CD4-positive, alpha-beta T cell treated with Interleukin-21 for 1 hour (primary cell): ENCODE results near the gene MOSMO.
"Not testable (repeated sequence)": the region's sequence is repeated elsewhere in the genome, so short reads cannot be mapped to it uniquely, and the experiment has no call there.

Experiments used
- DNase-seq: peaks from one replicate; pipeline ENCODE4 v3.0.0-alpha.2; 2020

The MOSMO gene

DNA sequence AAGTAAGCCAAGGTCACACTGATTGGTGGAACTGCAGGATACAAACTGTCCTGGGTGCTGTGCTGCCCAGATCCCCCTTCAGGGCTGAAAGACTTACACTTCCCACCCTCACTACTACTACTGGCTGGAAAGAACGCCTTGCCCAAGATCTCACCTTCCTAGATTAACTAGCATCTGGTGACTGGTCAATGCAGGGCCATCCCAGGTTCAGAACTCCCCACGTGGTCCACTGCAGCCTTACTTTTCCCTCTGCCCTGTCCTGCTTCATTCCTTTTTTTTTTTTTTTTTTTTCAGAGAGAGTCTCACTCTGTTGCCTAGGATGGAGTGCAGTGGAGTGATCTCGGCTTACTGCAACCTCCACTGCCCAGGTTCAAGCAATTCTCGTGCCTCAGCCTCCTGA lies 4.7 kb upstream of the MOSMO start:
- no peak for DNase-seq

DNA sequence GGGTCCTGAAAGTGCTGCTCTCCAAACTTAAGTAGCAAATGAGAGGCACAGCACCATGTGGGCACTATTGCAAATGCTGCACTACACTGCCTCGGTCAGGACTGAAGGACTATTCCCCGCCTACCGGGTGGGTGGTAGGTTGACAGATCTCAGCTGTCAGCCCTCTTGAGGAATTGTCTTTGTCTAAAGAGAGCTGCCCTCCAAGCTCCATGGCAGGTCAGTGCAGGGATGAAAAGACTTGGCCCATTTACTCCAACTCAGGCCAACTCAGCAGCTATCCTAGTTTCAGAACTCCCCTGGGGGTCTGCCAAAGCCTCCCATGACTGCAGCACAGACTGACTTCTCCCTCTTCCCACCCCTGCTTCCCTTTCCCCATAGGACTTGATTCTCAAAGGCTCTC lies 3.6 kb upstream of the MOSMO start:
- no peak for DNase-seq

GRCh38 chr16:22005746-22006145 lies 2.2 kb upstream of the MOSMO start:
- no peak for DNase-seq

GRCh38 chr16:22006636-22007035 lies 1.3 kb upstream of the MOSMO start:
- DNase-seq, result no peak

GRCh38 chr16:22007159-22007508 lies 777 bp upstream of the MOSMO start:
- no peak for DNase-seq

- DNase-seq, result no peak
These were observed 526 bp downstream of the MOSMO start for GRCh38 chr16:22008215-22009059.

GRCh38 chr16:22010902-22011301 lies 3.0 kb downstream of the MOSMO start:
- DNase-seq, result no peak

- no peak for DNase-seq
These were observed 4.3 kb downstream of the MOSMO start for GRCh38 chr16:22012241-22012640.

GRCh38 chr16:22013486-22013885 lies 5.6 kb downstream of the MOSMO start:
- no peak for DNase-seq

GRCh38 chr16:22014271-22014873 lies 6.5 kb downstream of the MOSMO start:
- DNase-seq, result no peak

DNA sequence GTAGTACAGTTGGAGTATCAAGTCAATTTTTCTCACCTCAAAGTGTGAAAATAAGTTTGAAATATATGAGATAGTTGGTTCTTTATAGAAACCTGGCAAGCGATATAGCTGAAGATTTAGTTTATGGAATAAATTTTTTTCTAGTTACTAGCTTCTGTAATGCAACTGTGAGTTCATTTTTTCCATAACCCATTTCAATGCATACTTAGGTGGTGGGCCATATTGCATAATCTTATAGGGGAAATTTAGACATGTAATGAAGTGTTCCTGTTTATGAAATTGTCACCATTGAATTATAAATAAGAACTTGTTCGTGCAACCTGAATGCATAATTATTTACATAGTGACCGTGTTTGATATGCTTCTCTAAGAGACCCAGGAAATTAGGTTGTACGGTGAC lies 9.0 kb downstream of the MOSMO start:
- no peak for DNase-seq

DNA sequence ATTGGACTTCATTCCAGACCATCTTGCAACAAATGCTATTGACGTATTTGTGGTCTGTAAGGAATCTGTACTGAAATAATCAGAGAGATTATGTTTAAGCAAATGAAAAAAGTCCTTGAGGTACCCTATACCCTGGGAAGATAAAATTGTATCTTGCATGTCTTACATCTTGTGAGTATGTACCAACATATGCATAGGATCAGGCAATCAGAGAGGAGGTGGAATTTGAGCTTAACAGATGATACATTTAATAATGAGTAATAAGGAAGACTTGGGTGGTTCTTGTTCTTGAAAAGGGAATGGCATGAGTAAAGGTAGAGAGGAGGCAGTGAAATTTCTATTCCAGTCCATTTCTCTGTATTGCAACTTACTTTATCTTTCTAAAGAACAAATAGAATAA lies 10.6 kb downstream of the MOSMO start:
- no peak for DNase-seq

GRCh38 chr16:22022151-22022550 lies 14.2 kb downstream of the MOSMO start:
- DNase-seq, result no peak

DNA sequence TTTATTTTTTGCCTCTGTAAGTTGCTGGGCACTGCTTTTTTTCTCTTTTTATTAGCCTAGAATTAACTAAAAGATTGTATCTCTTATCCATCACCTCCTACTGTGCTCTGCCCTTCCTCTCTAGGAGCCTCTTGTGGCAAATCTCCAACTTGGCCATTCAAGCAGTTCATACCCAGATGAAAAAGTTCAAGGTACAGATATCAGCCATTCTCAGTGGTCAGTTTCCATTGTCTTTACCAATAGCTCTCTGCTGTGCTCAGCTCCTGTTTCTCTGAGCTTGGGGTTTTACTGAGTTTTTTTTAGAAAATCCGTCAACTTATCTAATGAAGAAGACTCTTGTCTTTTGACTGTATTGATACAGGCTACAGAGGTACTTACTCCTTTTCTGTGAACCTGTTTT lies 15.6 kb downstream of the MOSMO start:
- DNase-seq, result no peak

DNA sequence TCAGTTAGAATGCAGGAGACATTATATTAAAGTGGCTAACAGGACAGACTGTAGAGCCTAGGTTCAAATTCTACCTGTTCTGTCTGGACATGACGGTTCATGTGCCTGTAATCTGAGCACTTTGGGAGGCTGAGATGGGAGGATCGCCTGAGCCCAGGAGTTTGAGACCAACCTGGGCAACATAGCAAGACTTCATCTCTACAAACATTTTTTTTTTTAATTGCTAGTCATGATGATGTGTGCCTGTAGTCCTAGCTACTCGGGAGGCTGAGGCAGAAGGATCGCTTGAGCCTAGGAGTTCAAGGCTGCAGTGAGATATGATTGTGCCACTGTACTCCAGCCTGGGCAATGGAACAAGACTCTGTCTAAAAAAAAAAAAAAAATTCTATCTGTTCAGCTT lies 16.9 kb downstream of the MOSMO start:
- DNase-seq, result not testable (repeated sequence)

GRCh38 chr16:22027633-22028032 lies 19.7 kb downstream of the MOSMO start:
- DNase-seq, result no peak

- DNase-seq, result no peak
These were observed 21.7 kb downstream of the MOSMO start for GRCh38 chr16:22029632-22030031.

- DNase-seq, result no peak
These were observed 22.3 kb downstream of the MOSMO start for GRCh38 chr16:22030087-22030812.

GRCh38 chr16:22031483-22032083 lies 23.7 kb downstream of the MOSMO start:
- DNase-seq, result no peak

DNA sequence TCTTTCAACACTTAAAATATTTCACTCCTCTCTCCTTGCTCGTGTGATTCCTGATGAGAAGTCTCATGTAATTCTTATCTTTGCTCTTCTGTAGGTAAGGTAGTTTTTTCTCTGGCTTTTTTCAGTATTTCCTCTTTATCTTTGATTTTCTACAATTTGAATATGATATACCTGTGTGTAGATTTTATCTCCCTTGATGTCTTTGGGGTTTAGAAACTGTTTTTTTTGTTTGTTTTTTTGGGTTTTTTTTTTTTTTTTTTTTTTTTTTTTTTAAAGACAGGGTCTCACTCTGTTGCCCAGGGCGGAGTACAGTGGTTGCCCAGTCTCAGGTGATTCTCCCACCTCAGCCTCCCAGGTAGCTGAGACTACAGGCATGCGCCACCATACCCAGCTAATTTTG lies 26.6 kb downstream of the MOSMO start:
- DNase-seq, result no peak

DNA sequence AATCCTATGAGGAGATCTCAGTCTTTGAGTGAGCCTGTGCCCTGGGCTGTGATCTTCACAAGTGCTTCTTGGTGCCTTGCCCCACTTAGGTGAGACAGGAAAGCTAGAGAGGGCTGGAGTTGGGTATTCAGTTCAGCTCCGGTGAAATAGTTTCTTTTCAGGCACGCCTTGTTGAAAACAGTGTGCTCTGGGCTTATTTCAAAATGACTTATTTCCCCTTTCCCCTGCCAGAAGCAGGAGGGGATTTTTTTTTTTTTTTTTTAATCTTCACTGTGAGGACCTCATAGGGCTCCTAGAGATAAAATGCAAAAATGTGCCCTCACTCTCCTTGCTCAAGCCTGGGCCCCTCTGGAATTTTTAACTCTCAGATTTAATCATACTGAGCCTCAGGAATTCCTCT lies 27.2 kb downstream of the MOSMO start:
- DNase-seq, result no peak

GRCh38 chr16:22043882-22044281 lies 36.0 kb downstream of the MOSMO start:
- DNase-seq, result not testable (repeated sequence)

DNA sequence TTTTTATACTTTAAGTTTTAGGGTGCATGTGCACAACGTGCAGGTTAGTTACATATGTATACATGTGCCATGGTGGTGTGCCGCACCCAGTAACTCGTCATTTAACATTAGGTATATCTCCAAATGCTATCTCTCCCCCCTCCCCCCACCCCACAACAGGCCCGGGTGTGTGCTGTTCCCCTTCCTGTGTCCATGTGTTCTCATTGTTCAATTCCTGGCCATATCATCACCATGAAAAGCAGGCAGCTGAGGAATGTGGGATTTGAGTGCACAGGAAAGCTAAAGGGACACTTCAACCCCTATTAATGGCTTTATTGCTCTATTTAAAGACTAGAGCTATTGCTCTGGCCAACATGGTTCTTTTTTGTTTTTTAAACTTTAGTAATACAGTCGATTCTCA lies 38.0 kb downstream of the MOSMO start:
- not testable (repeated sequence) for DNase-seq

- no peak for DNase-seq
These were observed 43.1 kb downstream of the MOSMO start for GRCh38 chr16:22050963-22051362.
